ENCODE results near the gene PSEN1. TPM values are rescaled to one million over a fixed set of nuclear protein-coding genes. Genes with fewer than 3 reads are reported as not detected.
A peak's percentile ranks its signal among the peaks of the same experiment; 100 is the strongest.

PSEN1 gene
- total RNA-seq, 1 experiment from 2014 or later = 41.4 TPM

DNA sequence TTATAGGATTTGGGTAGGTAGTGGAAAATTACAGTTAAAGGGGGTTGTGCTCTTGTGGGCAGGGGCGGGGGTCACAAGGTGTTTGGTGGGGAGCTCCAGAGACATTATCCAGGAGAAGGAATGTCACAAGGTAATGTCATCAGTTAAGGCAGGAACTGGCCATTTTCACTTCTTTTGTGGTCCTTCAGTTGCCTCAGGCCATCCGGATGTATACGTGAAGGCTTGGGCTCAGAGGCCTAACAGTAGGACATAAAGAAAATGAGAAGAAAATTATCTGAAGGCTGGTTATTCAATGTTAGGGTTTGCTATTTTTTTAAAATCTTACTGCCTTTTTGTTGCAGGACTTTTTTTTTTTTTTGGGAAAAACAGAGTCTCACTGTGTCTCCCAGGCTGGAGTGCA is 2.5 kb upstream of the PSEN1 start:
- no peaks in the 10 kb centered on the region for H3F3A ChIP-seq (ENCODE audit: low read length, unreplicated experiment)
- no peaks in the 10 kb centered on the region for H3K27me3 ChIP-seq (ENCODE audit: low read length)
- H3K4me3 ChIP-seq (ENCODE audit: low read length) = no peak overlapping the region
- no peak overlapping the region for H3K9ac ChIP-seq (ENCODE audit: low read length)
- intact Hi-C loops (cut with micrococcal nuclease) = no loop called here
- TF ChIP-seq EZH2phosphoT487 (IDR thresholded peaks at IDR 0.05; ENCODE audit: borderline replicate concordance, low read length) = no peak
- TF ChIP-seq EZH2 (IDR thresholded peaks at IDR 0.05; ENCODE audit: low read length, unreplicated experiment) = no peak
- TF ChIP-seq, protein P1, sequence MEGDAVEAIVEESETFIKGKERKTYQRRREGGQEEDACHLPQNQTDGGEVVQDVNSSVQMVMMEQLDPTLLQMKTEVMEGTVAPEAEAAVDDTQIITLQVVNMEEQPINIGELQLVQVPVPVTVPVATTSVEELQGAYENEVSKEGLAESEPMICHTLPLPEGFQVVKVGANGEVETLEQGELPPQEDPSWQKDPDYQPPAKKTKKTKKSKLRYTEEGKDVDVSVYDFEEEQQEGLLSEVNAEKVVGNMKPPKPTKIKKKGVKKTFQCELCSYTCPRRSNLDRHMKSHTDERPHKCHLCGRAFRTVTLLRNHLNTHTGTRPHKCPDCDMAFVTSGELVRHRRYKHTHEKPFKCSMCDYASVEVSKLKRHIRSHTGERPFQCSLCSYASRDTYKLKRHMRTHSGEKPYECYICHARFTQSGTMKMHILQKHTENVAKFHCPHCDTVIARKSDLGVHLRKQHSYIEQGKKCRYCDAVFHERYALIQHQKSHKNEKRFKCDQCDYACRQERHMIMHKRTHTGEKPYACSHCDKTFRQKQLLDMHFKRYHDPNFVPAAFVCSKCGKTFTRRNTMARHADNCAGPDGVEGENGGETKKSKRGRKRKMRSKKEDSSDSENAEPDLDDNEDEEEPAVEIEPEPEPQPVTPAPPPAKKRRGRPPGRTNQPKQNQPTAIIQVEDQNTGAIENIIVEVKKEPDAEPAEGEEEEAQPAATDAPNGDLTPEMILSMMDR (conservative IDR thresholded peaks at IDR 0.05; ENCODE audit: low read depth, low read length) = no peak
- no peaks in the 10 kb centered on the region for H3K36me3 ChIP-seq (ENCODE audit: low read depth, low read length)
- H3K4me2 ChIP-seq (ENCODE audit: low read length) = no peak overlapping the region
- H2AFZ ChIP-seq (ENCODE audit: low read length) = no peak overlapping the region
- no peak overlapping the region for H3K27ac ChIP-seq (ENCODE audit: low read length)
- peaks cover 20% of the 10 kb centered on the region for H3K79me2 ChIP-seq (ENCODE audit: low read length)
- H4K20me1 ChIP-seq (ENCODE audit: low read length) = peaks cover 6% of the 10 kb centered on the region; the same call in 1 of the 2 replicates
- ChIA-PET POLR2A (ENCODE audit: unreplicated experiment) (no interaction called here), CTCF (no interaction called here)
- no peaks in the 10 kb centered on the region for H3K9me2 ChIP-seq (replicated peaks; ENCODE audit: low read length)
- H3K4me1 ChIP-seq (ENCODE audit: insufficient read depth, low read length) = peaks cover 13% of the 10 kb centered on the region
- H3K9me3 ChIP-seq (ENCODE audit: low read length) = no peaks in the 10 kb centered on the region
- DNase-seq = no peak
- no peak for ATAC-seq
- BruUV-seq (replicated peaks) = no TSS peak

DNA sequence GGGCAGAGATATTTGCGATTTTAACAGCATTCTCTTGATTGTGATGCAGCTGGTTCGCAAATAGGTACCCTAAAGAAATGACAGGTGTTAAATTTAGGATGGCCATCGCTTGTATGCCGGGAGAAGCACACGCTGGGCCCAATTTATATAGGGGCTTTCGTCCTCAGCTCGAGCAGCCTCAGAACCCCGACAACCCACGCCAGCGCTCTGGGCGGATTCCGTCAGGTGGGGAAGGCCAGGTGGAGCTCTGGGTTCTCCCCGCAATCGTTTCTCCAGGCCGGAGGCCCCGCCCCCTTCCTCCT is 271 bp upstream of the PSEN1 start:
- no peaks in the 10 kb centered on the region for H3F3A ChIP-seq (ENCODE audit: low read length, unreplicated experiment)
- POLR2A ChIA-PET (ENCODE audit: unreplicated experiment) = interaction anchor here (0.5 to 1.1 kb wide), 15 partner anchors 9 to 390 kb away, joined by 3 to 11 read pairs (median 3); partner anchors contain the start of gene ZFYVE1
- TF ChIP-seq, protein P1 (conservative IDR thresholded peaks at IDR 0.05; ENCODE audit: low read depth, low read length) = no peak
- TF ChIP-seq EZH2phosphoT487 (IDR thresholded peaks at IDR 0.05; ENCODE audit: borderline replicate concordance, low read length) (no peak), EZH2 (IDR thresholded peaks at IDR 0.05; ENCODE audit: low read length, unreplicated experiment) (no peak)
- H3K4me1 ChIP-seq (ENCODE audit: insufficient read depth, low read length) = peaks cover 13% of the 10 kb centered on the region
- H2AFZ ChIP-seq (ENCODE audit: low read length) = peak overlapping the region; percentile 89
- no peaks in the 10 kb centered on the region for H3K36me3 ChIP-seq (ENCODE audit: low read depth, low read length)
- H3K4me3 ChIP-seq (ENCODE audit: low read length) = peak overlapping the region; percentile 75
- CTCF ChIA-PET = interaction anchor here (0.6 kb wide), 1 partner anchor 206 kb away, joined by 4 read pairs; no protein-coding TSS in a partner anchor
- no peak for DNase-seq
- no peaks in the 10 kb centered on the region for H3K27me3 ChIP-seq (ENCODE audit: low read length)
- peaks cover 42% of the 10 kb centered on the region for H3K79me2 ChIP-seq (ENCODE audit: low read length)
- peaks cover 14% of the 10 kb centered on the region for H4K20me1 ChIP-seq (ENCODE audit: low read length)
- no peak for ATAC-seq
- H3K4me2 ChIP-seq (ENCODE audit: low read length) = peak overlapping the region; percentile 95
- intact Hi-C loops (cut with micrococcal nuclease) = no loop called here
- H3K27ac ChIP-seq (ENCODE audit: low read length) = peak overlapping the region; percentile 71; the same call in 1 of the 2 replicates
- H3K9me2 ChIP-seq (replicated peaks; ENCODE audit: low read length) = no peaks in the 10 kb centered on the region
- H3K9me3 ChIP-seq (ENCODE audit: low read length) = no peaks in the 10 kb centered on the region
- no TSS peak for BruUV-seq (replicated peaks)
- peak overlapping the region; percentile 86 for H3K9ac ChIP-seq (ENCODE audit: low read length)

DNA sequence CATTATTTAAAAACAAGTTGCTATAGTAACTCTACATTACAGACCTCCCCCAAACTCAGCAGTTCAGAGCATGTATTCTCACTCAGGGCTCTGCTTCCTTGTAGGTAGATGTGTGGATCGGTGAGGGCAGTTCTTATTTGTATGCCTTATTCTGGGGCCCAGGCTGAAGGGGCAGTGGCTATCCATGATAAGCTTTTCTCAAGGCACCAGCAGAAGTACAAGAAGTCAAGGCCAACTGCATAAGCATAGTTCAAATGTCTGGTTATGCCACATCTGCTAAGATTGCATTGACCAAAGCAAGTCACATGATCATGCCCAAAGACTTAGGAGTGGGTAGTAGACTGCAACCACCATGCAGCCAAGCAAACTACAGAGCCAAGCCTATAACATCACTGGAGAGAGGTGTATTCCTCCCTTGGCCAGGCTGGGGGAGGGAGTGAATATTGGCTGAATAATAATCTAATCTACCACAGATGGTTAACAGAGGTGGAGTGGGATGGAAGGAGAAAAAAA is 4.6 kb downstream of the PSEN1 start:
- Histone ChIP-seq H2AFZ (ENCODE audit: low read length) (no peak overlapping the region), H3K4me2 (ENCODE audit: low read length) (no peak overlapping the region), H4K20me1 (ENCODE audit: low read length) (peaks cover 33% of the 10 kb centered on the region), H3K9ac (ENCODE audit: low read length) (no peak overlapping the region), H3K4me3 (ENCODE audit: low read length) (no peak overlapping the region), H3K79me2 (ENCODE audit: low read length) (peaks cover 80% of the 10 kb centered on the region), H3K36me3 (ENCODE audit: low read depth, low read length) (0 out of 2 replicates have a peak, but pooled peaks cover 2% of the 10 kb centered on the region), H3K9me2 (replicated peaks; ENCODE audit: low read length) (no peaks in the 10 kb centered on the region), H3F3A (ENCODE audit: low read length, unreplicated experiment) (no peaks in the 10 kb centered on the region), H3K4me1 (ENCODE audit: insufficient read depth, low read length) (peaks cover 11% of the 10 kb centered on the region), H3K27me3 (ENCODE audit: low read length) (no peaks in the 10 kb centered on the region), H3K27ac (ENCODE audit: low read length) (no peak overlapping the region), H3K9me3 (ENCODE audit: low read length) (no peaks in the 10 kb centered on the region)
- CTCF ChIA-PET = no interaction called here
- TF ChIP-seq, protein P1 (conservative IDR thresholded peaks at IDR 0.05; ENCODE audit: low read depth, low read length) = no peak
- TF ChIP-seq EZH2phosphoT487 (IDR thresholded peaks at IDR 0.05; ENCODE audit: borderline replicate concordance, low read length) (no peak), EZH2 (IDR thresholded peaks at IDR 0.05; ENCODE audit: low read length, unreplicated experiment) (no peak)
- no TSS peak for BruUV-seq (replicated peaks)
- POLR2A ChIA-PET (ENCODE audit: unreplicated experiment) = no interaction called here
- intact Hi-C loops (cut with micrococcal nuclease) = no loop called here
- ATAC-seq = no peak
- DNase-seq = no peak

Data from PC-3 (cell line).